HEK293 (cell line): Measurements from ENCODE around the gene FMNL3.

ENCODE experiments used
- CTCF ChIA-PET: fragments of 350-600 bp; formaldehyde crosslinking; extraction: SDS; loops from one replicate; lab custom pipeline; 2021; ENCODE audit warnings: antibody characterized with exemption; lab: Yijun Ruan, JAX
- POLR2A ChIA-PET: fragments of 300-600 bp; formaldehyde crosslinking; extraction: SDS; loops from one replicate; lab custom pipeline; 2020; ENCODE audit warnings: antibody characterized with exemption, inconsistent platforms; lab: Yijun Ruan, JAX
- H3K27ac ChIP-seq: fragments of 200-500 bp; sonication (Bioruptor generic); 2 replicates; pipeline ENCODE4 v1.5.1; 2014; ENCODE audit warnings: low read depth, low read length, control low read depth, inconsistent platforms; ENCODE audit errors: extremely low read depth
- H3K36me3 ChIP-seq, 2 experiments: fragments of 200-500 bp in 1 of 2; sonication (Bioruptor generic) in 1 of 2; 1 replicate in 1 of 2; 2 replicates in 1 of 2; pipeline ENCODE4 v1.5.1; 2014 to 2017; ENCODE audit warnings: inconsistent platforms in 2 of 2, low read length in 2 of 2; ENCODE audit not compliant: control insufficient read depth in 2 of 2, insufficient read depth in 1 of 2
- H3K4me1 ChIP-seq: fragments of 200-500 bp; sonication (Bioruptor generic); 2 replicates; pipeline ENCODE4 v1.5.1; 2014; ENCODE audit warnings: mild to moderate bottlenecking, low read length, inconsistent platforms; ENCODE audit not compliant: control insufficient read depth, insufficient read depth
- H3K4me3 ChIP-seq: 2 replicates; pipeline ENCODE4 v1.5.1; 2011; ENCODE audit warnings: low read depth, mild to moderate bottlenecking, control low read depth, low read length, moderate library complexity
- H3K9me3 ChIP-seq: fragments of 200-500 bp; sonication (Bioruptor generic); 2 replicates; pipeline ENCODE4 v1.5.1; 2014; ENCODE audit warnings: low read depth, low read length, inconsistent platforms; ENCODE audit not compliant: control insufficient read depth, insufficient read depth
- CTCF ChIP-seq: fragments of 450-650 bp; formaldehyde crosslinking; IDR thresholded peaks from 2 replicates; pipeline ENCODE4 v1.5.1; 2016; ENCODE audit warnings: missing biosample characterization, missing genetic modification characterization
- OVOL3 ChIP-seq: fragments of 450-650 bp; formaldehyde crosslinking; IDR thresholded peaks from 2 replicates; pipeline ENCODE4 v1.5.1; 2016; ENCODE audit warnings: missing biosample characterization, missing genetic modification characterization
- PRDM2 ChIP-seq: fragments of 450-650 bp; formaldehyde crosslinking; IDR thresholded peaks from 2 replicates; pipeline ENCODE4 v1.5.1; 2016; ENCODE audit warnings: missing biosample characterization, missing genetic modification characterization, borderline replicate concordance
- YY1 ChIP-seq: fragments of 450-650 bp; formaldehyde crosslinking; IDR thresholded peaks from 2 replicates; pipeline ENCODE4 v1.5.1; 2018; ENCODE audit warnings: missing biosample characterization, missing genetic modification characterization
- ZBTB17 ChIP-seq: fragments of 450-650 bp; formaldehyde crosslinking; IDR thresholded peaks from 2 replicates; pipeline ENCODE4 v1.5.1; 2016; ENCODE audit warnings: missing biosample characterization, missing genetic modification characterization
- ZBTB20 ChIP-seq: fragments of 450-650 bp; formaldehyde crosslinking; IDR thresholded peaks from 2 replicates; pipeline ENCODE4 v1.5.1; 2016; ENCODE audit warnings: missing biosample characterization, missing genetic modification characterization
- ZNF140 ChIP-seq: fragments of 450-650 bp; formaldehyde crosslinking; IDR thresholded peaks from 2 replicates; pipeline ENCODE4 v1.5.1; 2016; ENCODE audit warnings: missing biosample characterization, missing genetic modification characterization
- ZNF2 ChIP-seq: fragments of 450-650 bp; formaldehyde crosslinking; IDR thresholded peaks from 2 replicates; pipeline ENCODE4 v1.5.1; 2016; ENCODE audit warnings: missing biosample characterization, missing genetic modification characterization
- ZNF37A ChIP-seq: fragments of 450-650 bp; IDR thresholded peaks from 2 replicates; pipeline ENCODE4 v1.5.1; 2018; ENCODE audit warnings: missing biosample characterization, missing genetic modification characterization
- ZNF792 ChIP-seq: fragments of 450-650 bp; formaldehyde crosslinking; IDR thresholded peaks from 2 replicates; pipeline ENCODE4 v1.5.1; 2016; ENCODE audit warnings: missing biosample characterization, missing genetic modification characterization
- ZNF837 ChIP-seq: fragments of 450-650 bp; formaldehyde crosslinking; IDR thresholded peaks from 2 replicates; pipeline ENCODE4 v1.5.1; 2016; ENCODE audit warnings: missing biosample characterization, missing genetic modification characterization
- TF ChIP-seq, protein P1 (sequence below): fragments of 450-650 bp; formaldehyde crosslinking; IDR thresholded peaks from 2 replicates; pipeline ENCODE4 v1.5.1; 2016; ENCODE audit warnings: missing biosample characterization, missing genetic modification characterization
- TF ChIP-seq, protein P2 (sequence below): fragments of 450-650 bp; formaldehyde crosslinking; IDR thresholded peaks from 2 replicates; pipeline ENCODE4 v1.5.1; 2016; ENCODE audit warnings: missing biosample characterization, missing genetic modification characterization
- TF ChIP-seq, protein P3 (sequence below): fragments of 450-650 bp; formaldehyde crosslinking; IDR thresholded peaks from 2 replicates; pipeline ENCODE4 v1.5.1; 2017; ENCODE audit warnings: missing biosample characterization, missing genetic modification characterization
- TF ChIP-seq, protein P4 (sequence below): fragments of 450-650 bp; formaldehyde crosslinking; IDR thresholded peaks from 2 replicates; pipeline ENCODE4 v1.5.1; 2016; ENCODE audit warnings: missing biosample characterization, missing genetic modification characterization

Gene FMNL3

DNA sequence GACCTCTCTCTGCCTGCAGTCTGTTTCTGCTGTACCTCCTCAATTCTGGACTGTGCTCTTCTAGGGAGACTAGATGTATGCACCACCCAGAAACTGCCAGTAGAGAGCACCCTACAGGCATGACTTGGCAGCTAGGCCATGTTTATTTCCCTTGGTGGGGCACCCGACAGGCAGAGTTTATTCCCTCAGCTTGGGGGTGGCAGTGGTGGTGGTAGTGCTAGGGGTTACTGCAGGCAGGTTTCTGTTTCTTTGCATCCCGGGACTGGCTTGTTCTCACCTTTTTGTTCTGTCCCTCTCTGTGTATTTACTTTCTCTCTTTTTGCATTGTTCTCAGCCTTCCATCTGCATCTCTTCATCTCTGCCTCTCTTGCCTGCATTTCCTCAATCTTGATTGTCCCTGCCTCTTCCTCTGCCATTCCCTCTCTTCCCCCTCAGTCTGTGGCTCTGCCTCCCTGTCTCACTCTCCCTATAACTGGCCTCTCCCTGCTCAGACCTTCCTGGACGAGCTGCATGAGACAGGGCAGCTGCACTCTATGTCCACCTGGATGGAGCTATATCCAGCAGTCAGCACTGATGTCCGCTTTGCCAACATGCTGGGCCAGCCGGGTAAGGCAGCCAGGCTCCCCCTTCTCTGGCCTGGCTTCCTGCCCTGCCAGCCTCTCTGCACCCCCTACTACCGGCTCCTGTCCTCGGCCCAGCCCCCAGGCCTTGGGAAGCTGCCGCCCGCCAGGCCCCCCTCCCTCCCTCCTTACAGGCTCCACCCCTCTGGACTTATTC lies 70.0 kb downstream of the FMNL3 start (continued):
- TF ChIP-seq CTCF, result peak; percentile 79
- peak; percentile 82 for TF ChIP-seq ZBTB17
- TF ChIP-seq, protein P1, sequence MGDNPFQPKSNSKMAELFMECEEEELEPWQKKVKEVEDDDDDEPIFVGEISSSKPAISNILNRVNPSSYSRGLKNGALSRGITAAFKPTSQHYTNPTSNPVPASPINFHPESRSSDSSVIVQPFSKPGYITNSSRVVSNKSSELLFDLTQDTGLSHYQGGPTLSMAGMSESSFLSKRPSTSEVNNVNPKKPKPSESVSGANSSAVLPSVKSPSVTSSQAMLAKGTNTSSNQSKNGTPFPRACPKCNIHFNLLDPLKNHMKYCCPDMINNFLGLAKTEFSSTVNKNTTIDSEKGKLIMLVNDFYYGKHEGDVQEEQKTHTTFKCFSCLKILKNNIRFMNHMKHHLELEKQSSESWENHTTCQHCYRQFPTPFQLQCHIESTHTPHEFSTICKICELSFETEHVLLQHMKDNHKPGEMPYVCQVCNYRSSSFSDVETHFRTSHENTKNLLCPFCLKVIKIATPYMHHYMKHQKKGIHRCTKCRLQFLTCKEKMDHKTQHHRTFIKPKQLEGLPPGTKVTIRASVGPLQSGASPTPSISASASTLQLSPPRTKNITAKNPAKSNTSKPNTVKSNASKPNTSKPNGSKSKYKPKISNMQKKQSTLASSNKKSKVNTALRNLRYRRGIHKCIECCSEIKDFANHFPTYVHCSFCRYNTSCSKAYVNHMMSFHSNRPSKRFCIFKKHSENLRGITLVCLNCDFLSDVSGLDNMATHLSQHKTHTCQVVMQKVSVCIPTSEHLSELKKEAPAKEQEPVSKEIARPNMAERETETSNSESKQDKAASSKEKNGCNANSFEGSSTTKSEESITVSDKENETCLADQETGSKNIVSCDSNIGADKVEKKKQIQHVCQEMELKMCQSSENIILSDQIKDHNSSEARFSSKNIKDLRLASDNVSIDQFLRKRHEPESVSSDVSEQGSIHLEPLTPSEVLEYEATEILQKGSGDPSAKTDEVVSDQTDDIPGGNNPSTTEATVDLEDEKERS (tag by site-specific recombination), result no peak
- no peak for TF ChIP-seq YY1
- TF ChIP-seq, protein P2, sequence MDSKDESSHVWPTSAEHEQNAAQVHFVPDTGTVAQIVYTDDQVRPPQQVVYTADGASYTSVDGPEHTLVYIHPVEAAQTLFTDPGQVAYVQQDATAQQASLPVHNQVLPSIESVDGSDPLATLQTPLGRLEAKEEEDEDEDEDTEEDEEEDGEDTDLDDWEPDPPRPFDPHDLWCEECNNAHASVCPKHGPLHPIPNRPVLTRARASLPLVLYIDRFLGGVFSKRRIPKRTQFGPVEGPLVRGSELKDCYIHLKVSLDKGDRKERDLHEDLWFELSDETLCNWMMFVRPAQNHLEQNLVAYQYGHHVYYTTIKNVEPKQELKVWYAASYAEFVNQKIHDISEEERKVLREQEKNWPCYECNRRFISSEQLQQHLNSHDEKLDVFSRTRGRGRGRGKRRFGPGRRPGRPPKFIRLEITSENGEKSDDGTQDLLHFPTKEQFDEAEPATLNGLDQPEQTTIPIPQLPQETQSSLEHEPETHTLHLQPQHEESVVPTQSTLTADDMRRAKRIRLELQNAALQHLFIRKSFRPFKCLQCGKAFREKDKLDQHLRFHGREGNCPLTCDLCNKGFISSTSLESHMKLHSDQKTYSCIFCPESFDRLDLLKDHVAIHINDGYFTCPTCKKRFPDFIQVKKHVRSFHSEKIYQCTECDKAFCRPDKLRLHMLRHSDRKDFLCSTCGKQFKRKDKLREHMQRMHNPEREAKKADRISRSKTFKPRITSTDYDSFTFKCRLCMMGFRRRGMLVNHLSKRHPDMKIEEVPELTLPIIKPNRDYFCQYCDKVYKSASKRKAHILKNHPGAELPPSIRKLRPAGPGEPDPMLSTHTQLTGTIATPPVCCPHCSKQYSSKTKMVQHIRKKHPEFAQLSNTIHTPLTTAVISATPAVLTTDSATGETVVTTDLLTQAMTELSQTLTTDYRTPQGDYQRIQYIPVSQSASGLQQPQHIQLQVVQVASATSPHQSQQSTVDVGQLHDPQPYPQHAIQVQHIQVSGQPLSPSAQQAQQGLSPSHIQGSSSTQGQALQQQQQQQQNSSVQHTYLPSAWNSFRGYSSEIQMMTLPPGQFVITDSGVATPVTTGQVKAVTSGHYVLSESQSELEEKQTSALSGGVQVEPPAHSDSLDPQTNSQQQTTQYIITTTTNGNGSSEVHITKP (tag by site-specific recombination), result peak; percentile 75
- 0 out of 2 replicates have a peak, but pooled peaks have one; percentile 47 for TF ChIP-seq ZNF792 (tag by site-specific recombination)
- 0 out of 2 replicates have a peak, but pooled peaks have one; percentile 52 for TF ChIP-seq ZNF2 (tag by site-specific recombination)

GRCh38 chr12:49636574-49636973 lies 70.6 kb downstream of the FMNL3 start:
- H3K9me3 ChIP-seq, result no peaks in the 10 kb centered on the region
- peaks cover 4 to 25% of the 10 kb centered on the region in 2 experiments; a peak in 1 of 3 replicates for H3K36me3 ChIP-seq
- ChIA-PET POLR2A (interaction anchor here (0.9 to 1.7 kb wide), 3 partner anchors 13 to 105 kb away, joined by 3 to 8 read pairs (median 4); partner anchors contain the start of genes PRPF40B and TMBIM6), CTCF (interaction anchor here (0.6 to 5.1 kb wide), 21 partner anchors 9 to 278 kb away, joined by 3 to 48 read pairs (median 5); partner anchors contain the start of genes FMNL3, PRPF40B and TMBIM6)
- H3K4me3 ChIP-seq, result no peak overlapping the region
- no peak overlapping the region for H3K27ac ChIP-seq
- H3K4me1 ChIP-seq, result no peaks in the 10 kb centered on the region; the same call in 1 of the 2 replicates
- no peak for TF ChIP-seq ZNF140 (tag by site-specific recombination)
- TF ChIP-seq ZNF37A (tag by site-specific recombination), result no peak
- TF ChIP-seq ZNF837 (tag by site-specific recombination), result no peak
- TF ChIP-seq, protein P3, sequence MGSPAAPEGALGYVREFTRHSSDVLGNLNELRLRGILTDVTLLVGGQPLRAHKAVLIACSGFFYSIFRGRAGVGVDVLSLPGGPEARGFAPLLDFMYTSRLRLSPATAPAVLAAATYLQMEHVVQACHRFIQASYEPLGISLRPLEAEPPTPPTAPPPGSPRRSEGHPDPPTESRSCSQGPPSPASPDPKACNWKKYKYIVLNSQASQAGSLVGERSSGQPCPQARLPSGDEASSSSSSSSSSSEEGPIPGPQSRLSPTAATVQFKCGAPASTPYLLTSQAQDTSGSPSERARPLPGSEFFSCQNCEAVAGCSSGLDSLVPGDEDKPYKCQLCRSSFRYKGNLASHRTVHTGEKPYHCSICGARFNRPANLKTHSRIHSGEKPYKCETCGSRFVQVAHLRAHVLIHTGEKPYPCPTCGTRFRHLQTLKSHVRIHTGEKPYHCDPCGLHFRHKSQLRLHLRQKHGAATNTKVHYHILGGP, result no peak
- TF ChIP-seq, protein P4, sequence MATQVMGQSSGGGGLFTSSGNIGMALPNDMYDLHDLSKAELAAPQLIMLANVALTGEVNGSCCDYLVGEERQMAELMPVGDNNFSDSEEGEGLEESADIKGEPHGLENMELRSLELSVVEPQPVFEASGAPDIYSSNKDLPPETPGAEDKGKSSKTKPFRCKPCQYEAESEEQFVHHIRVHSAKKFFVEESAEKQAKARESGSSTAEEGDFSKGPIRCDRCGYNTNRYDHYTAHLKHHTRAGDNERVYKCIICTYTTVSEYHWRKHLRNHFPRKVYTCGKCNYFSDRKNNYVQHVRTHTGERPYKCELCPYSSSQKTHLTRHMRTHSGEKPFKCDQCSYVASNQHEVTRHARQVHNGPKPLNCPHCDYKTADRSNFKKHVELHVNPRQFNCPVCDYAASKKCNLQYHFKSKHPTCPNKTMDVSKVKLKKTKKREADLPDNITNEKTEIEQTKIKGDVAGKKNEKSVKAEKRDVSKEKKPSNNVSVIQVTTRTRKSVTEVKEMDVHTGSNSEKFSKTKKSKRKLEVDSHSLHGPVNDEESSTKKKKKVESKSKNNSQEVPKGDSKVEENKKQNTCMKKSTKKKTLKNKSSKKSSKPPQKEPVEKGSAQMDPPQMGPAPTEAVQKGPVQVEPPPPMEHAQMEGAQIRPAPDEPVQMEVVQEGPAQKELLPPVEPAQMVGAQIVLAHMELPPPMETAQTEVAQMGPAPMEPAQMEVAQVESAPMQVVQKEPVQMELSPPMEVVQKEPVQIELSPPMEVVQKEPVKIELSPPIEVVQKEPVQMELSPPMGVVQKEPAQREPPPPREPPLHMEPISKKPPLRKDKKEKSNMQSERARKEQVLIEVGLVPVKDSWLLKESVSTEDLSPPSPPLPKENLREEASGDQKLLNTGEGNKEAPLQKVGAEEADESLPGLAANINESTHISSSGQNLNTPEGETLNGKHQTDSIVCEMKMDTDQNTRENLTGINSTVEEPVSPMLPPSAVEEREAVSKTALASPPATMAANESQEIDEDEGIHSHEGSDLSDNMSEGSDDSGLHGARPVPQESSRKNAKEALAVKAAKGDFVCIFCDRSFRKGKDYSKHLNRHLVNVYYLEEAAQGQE (tag by site-specific recombination), result no peak
- no peak for TF ChIP-seq OVOL3 (tag by site-specific recombination)
- TF ChIP-seq ZBTB20 (tag by site-specific recombination), result no peak
- TF ChIP-seq PRDM2 (tag by site-specific recombination), result no peak
